ENCODE data around the gene EIF3A.

DNA sequence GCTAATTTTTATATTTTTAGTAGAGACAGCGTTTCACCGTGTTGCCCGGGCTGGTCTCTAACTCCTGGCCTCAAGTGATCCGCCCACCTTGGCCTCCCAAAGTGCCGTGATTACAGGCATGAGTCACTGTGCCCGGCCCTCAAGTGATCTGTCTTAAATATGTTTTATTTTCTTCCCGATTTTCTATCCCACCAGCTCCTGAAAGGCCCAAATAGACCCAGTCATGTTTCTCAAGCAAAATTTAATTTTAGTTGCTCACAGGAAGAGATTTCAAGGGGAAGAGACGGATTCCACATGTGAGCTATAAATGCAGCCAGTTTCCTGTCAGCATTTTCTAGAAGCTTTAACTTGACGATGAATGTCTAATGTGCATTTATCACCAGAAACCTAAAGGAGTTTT, 35.3 kb upstream of the EIF3A start:
- TF ChIP-seq, protein P1, sequence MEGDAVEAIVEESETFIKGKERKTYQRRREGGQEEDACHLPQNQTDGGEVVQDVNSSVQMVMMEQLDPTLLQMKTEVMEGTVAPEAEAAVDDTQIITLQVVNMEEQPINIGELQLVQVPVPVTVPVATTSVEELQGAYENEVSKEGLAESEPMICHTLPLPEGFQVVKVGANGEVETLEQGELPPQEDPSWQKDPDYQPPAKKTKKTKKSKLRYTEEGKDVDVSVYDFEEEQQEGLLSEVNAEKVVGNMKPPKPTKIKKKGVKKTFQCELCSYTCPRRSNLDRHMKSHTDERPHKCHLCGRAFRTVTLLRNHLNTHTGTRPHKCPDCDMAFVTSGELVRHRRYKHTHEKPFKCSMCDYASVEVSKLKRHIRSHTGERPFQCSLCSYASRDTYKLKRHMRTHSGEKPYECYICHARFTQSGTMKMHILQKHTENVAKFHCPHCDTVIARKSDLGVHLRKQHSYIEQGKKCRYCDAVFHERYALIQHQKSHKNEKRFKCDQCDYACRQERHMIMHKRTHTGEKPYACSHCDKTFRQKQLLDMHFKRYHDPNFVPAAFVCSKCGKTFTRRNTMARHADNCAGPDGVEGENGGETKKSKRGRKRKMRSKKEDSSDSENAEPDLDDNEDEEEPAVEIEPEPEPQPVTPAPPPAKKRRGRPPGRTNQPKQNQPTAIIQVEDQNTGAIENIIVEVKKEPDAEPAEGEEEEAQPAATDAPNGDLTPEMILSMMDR (IDR thresholded peaks at IDR 0.05; ENCODE audit: low read depth, low read length, missing input control) = no peak
- TF ChIP-seq, protein P2, sequence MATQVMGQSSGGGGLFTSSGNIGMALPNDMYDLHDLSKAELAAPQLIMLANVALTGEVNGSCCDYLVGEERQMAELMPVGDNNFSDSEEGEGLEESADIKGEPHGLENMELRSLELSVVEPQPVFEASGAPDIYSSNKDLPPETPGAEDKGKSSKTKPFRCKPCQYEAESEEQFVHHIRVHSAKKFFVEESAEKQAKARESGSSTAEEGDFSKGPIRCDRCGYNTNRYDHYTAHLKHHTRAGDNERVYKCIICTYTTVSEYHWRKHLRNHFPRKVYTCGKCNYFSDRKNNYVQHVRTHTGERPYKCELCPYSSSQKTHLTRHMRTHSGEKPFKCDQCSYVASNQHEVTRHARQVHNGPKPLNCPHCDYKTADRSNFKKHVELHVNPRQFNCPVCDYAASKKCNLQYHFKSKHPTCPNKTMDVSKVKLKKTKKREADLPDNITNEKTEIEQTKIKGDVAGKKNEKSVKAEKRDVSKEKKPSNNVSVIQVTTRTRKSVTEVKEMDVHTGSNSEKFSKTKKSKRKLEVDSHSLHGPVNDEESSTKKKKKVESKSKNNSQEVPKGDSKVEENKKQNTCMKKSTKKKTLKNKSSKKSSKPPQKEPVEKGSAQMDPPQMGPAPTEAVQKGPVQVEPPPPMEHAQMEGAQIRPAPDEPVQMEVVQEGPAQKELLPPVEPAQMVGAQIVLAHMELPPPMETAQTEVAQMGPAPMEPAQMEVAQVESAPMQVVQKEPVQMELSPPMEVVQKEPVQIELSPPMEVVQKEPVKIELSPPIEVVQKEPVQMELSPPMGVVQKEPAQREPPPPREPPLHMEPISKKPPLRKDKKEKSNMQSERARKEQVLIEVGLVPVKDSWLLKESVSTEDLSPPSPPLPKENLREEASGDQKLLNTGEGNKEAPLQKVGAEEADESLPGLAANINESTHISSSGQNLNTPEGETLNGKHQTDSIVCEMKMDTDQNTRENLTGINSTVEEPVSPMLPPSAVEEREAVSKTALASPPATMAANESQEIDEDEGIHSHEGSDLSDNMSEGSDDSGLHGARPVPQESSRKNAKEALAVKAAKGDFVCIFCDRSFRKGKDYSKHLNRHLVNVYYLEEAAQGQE (IDR thresholded peaks at IDR 0.05) = no peak
- TF ChIP-seq YY1 (IDR thresholded peaks at IDR 0.05) (no peak), RAD21 (IDR thresholded peaks at IDR 0.05) (no peak), RXRA (IDR thresholded peaks at IDR 0.05) (no peak), FOXA1 (IDR thresholded peaks at IDR 0.05) (no peak), GABPA (IDR thresholded peaks at IDR 0.05 in 1 of 2, conservative IDR thresholded peaks at IDR 0.05 in 1 of 2) (no peak), SP1 (IDR thresholded peaks at IDR 0.05) (no peak)
- TF ChIP-seq, protein P3, sequence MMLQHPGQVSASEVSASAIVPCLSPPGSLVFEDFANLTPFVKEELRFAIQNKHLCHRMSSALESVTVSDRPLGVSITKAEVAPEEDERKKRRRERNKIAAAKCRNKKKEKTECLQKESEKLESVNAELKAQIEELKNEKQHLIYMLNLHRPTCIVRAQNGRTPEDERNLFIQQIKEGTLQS (IDR thresholded peaks at IDR 0.05) = no peak
- TF ChIP-seq, protein P4, sequence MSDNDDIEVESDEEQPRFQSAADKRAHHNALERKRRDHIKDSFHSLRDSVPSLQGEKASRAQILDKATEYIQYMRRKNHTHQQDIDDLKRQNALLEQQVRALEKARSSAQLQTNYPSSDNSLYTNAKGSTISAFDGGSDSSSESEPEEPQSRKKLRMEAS (IDR thresholded peaks at IDR 0.05) = no peak

Data from liver (tissue), 3 donors.